Measurements from ENCODE around the gene DZIP3. TPM values are rescaled to one million over a fixed set of nuclear protein-coding genes. Genes with fewer than 3 reads are reported as not detected.
"Not testable (repeated sequence)": the region's sequence is repeated elsewhere in the genome, so short reads cannot be mapped to it uniquely, and the experiment has no call there.

Gene DZIP3
- total and polyA plus RNA-seq, 2 experiments from 2014 or later, result 5.4 to 6.5 TPM

DNA sequence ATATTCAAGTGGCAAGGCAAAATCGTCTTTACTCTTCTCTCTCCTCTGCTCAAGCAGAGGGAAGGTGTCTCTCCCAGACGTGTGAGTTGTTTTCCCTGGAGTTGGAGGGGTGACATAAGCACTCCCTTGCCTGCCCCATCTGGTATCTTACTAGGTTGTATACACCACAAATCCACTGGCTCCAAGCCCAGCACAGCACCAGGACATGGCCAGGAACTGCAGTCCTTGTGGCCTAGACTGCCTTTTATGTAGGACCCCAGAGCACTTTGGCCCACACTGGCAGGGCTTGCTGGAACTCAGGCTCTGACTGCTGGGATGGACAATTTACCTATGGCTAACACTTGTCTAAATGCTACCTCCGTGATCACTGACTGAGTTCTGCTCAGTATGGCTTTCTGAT is 34.0 kb downstream of the DZIP3 start:
- WGBS, 2 experiments (ENCODE audit: low coverage in 1 of 2, low lambda C conversion rate in 2 of 2, missing lambda C conversion rate in 2 of 2), result 58 to 59% methylated on average over 3 of the region's 3 CpGs
- no peaks in the 10 kb centered on the region for H3K9me2 ChIP-seq (ENCODE audit: insufficient read depth)
- TF ChIP-seq EZH2phosphoT487 (IDR thresholded peaks at IDR 0.05; ENCODE audit: insufficient read depth, low read depth), result no peak
- no peak for TF ChIP-seq EZH2 (IDR thresholded peaks at IDR 0.05; ENCODE audit: insufficient read depth, poor library complexity, severe bottlenecking)
- H3F3A ChIP-seq (ENCODE audit: insufficient read depth), result no peaks in the 10 kb centered on the region
- H3K27me3 ChIP-seq (replicated peaks; ENCODE audit: insufficient read depth), result no peaks in the 10 kb centered on the region
- H2AFZ ChIP-seq, result no peak overlapping the region
- no peaks in the 10 kb centered on the region for H3K36me3 ChIP-seq (ENCODE audit: low read depth)
- H3K4me3 ChIP-seq, result no peak overlapping the region
- no peak overlapping the region for H3K27ac ChIP-seq
- H3K4me1 ChIP-seq (ENCODE audit: insufficient read depth), result no peaks in the 10 kb centered on the region
- DNase-seq, result no peak
- no peaks in the 10 kb centered on the region for H3K79me2 ChIP-seq (ENCODE audit: insufficient read depth)
- in situ Hi-C loops (cut with MboI), result no loop called here
- H4K20me1 ChIP-seq (ENCODE audit: insufficient read depth), result no peaks in the 10 kb centered on the region
- no peak overlapping the region for H3K4me2 ChIP-seq (ENCODE audit: unreplicated experiment)
- H3K9ac ChIP-seq, result no peak overlapping the region
- H3K9me3 ChIP-seq (ENCODE audit: low read depth), result no peaks in the 10 kb centered on the region

DNA sequence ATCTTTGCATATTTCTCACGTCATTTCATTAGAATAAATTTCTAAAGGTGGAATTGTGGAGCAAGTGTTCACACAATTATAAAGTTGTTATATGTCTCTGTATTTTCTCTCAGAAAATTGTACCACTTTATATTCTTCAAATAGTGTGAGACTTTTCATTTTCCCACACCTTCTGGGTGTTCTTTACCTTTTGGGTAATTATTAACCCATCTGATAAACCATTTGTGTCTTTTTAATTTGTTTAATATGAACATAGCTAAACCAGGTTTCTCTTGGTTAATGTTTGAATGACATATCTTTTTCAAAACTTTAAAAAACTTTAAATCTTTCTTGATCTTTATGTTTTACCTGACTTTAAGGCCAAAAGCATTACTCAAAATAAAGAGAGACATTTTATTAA is 40.5 kb downstream of the DZIP3 start:
- 84 to 89% methylated on average over 1 of the region's 1 CpG for WGBS, 2 experiments (ENCODE audit: low coverage in 1 of 2, low lambda C conversion rate in 2 of 2, missing lambda C conversion rate in 2 of 2)
- H3K27me3 ChIP-seq (replicated peaks; ENCODE audit: insufficient read depth), result no peaks in the 10 kb centered on the region
- no peaks in the 10 kb centered on the region for H3K79me2 ChIP-seq (ENCODE audit: insufficient read depth)
- H2AFZ ChIP-seq, result no peak overlapping the region
- TF ChIP-seq EZH2 (IDR thresholded peaks at IDR 0.05; ENCODE audit: insufficient read depth, poor library complexity, severe bottlenecking) (no peak), EZH2phosphoT487 (IDR thresholded peaks at IDR 0.05; ENCODE audit: insufficient read depth, low read depth) (no peak)
- no peak overlapping the region for H3K9ac ChIP-seq
- H3F3A ChIP-seq (ENCODE audit: insufficient read depth), result no peaks in the 10 kb centered on the region
- no peak for DNase-seq
- no peaks in the 10 kb centered on the region for H3K36me3 ChIP-seq (ENCODE audit: low read depth)
- H3K27ac ChIP-seq, result no peak overlapping the region
- H3K4me3 ChIP-seq, result no peak overlapping the region
- in situ Hi-C loops (cut with MboI), result no loop called here
- no peak overlapping the region for H3K4me2 ChIP-seq (ENCODE audit: unreplicated experiment)
- no peaks in the 10 kb centered on the region for H3K4me1 ChIP-seq (ENCODE audit: insufficient read depth)
- H3K9me3 ChIP-seq (ENCODE audit: low read depth), result no peaks in the 10 kb centered on the region
- no peaks in the 10 kb centered on the region for H4K20me1 ChIP-seq (ENCODE audit: insufficient read depth)
- no peaks in the 10 kb centered on the region for H3K9me2 ChIP-seq (ENCODE audit: insufficient read depth)

DNA sequence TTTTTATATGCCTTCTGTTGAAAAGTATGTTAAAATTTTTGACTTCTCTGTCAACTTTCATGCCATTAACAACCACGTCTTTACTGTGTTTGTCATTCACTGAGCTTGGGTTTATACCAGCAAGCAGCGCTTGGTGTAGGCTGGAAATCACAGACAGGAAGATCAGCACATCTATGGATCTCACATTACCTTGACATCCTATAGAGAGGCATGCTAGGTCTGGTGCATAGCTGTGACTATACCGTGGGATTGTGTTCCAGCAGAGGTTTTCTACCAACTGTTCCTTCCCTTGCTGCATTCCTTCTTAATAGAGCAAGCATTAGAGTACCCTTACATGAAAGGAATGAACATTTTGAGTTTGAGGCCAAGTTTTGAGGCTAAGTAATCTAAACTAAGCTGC is 53.0 kb downstream of the DZIP3 start:
- H3F3A ChIP-seq (ENCODE audit: insufficient read depth), result no peaks in the 10 kb centered on the region
- H3K4me1 ChIP-seq (ENCODE audit: insufficient read depth), result no peaks in the 10 kb centered on the region
- TF ChIP-seq EZH2phosphoT487 (IDR thresholded peaks at IDR 0.05; ENCODE audit: insufficient read depth, low read depth) (no peak), EZH2 (IDR thresholded peaks at IDR 0.05; ENCODE audit: insufficient read depth, poor library complexity, severe bottlenecking) (no peak)
- no peak overlapping the region for H3K4me2 ChIP-seq (ENCODE audit: unreplicated experiment)
- no peak overlapping the region for H3K9ac ChIP-seq
- no peaks in the 10 kb centered on the region for H3K9me3 ChIP-seq (ENCODE audit: low read depth)
- in situ Hi-C loops (cut with MboI), result no loop called here
- no peaks in the 10 kb centered on the region for H3K79me2 ChIP-seq (ENCODE audit: insufficient read depth)
- no peaks in the 10 kb centered on the region for H3K9me2 ChIP-seq (ENCODE audit: insufficient read depth)
- DNase-seq, result no peak
- 94% methylated on average over 3 of the region's 3 CpGs for WGBS, 2 experiments (ENCODE audit: low coverage in 1 of 2, low lambda C conversion rate in 2 of 2, missing lambda C conversion rate in 2 of 2)
- H3K27me3 ChIP-seq (replicated peaks; ENCODE audit: insufficient read depth), result no peaks in the 10 kb centered on the region
- no peak overlapping the region for H3K4me3 ChIP-seq
- no peak overlapping the region for H2AFZ ChIP-seq
- H3K27ac ChIP-seq, result no peak overlapping the region
- H4K20me1 ChIP-seq (ENCODE audit: insufficient read depth), result no peaks in the 10 kb centered on the region
- no peaks in the 10 kb centered on the region for H3K36me3 ChIP-seq (ENCODE audit: low read depth)

DNA sequence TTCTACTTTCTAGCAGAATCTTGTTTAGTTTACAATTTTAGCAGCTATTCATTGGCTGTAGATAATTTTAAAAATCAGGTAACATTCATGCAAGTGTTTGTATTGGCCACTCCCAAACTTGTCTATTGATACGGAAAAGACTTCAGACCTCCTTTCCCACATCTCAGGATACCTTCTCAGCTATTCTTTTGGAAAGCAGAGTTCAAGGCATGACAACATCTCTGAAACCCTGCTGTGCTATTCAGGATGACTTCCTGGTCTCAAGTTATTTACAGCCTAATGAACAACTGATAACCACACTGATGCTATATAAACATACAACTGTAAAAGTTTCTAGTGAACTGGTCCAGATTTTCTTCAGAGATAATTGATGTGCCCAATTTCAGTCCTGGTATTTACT is 55.8 kb downstream of the DZIP3 start:
- Histone ChIP-seq H3K9me2 (ENCODE audit: insufficient read depth) (no peaks in the 10 kb centered on the region), H4K20me1 (ENCODE audit: insufficient read depth) (no peaks in the 10 kb centered on the region), H3K27ac (no peak overlapping the region), H3F3A (ENCODE audit: insufficient read depth) (no peaks in the 10 kb centered on the region), H3K9me3 (ENCODE audit: low read depth) (no peaks in the 10 kb centered on the region), H3K9ac (no peak overlapping the region), H3K4me2 (ENCODE audit: unreplicated experiment) (no peak overlapping the region), H3K79me2 (ENCODE audit: insufficient read depth) (no peaks in the 10 kb centered on the region), H3K4me3 (no peak overlapping the region), H3K27me3 (replicated peaks; ENCODE audit: insufficient read depth) (no peaks in the 10 kb centered on the region), H3K4me1 (ENCODE audit: insufficient read depth) (no peaks in the 10 kb centered on the region), H3K36me3 (ENCODE audit: low read depth) (peaks cover 8% of the 10 kb centered on the region; the same call in 1 of the 2 replicates), H2AFZ (no peak overlapping the region)
- no peak for DNase-seq
- WGBS, 2 experiments (ENCODE audit: low coverage in 1 of 2, low lambda C conversion rate in 2 of 2, missing lambda C conversion rate in 2 of 2), result 70 to 76% methylated on average over 1 of the region's 1 CpG
- in situ Hi-C loops (cut with MboI), result no loop called here
- TF ChIP-seq EZH2 (IDR thresholded peaks at IDR 0.05; ENCODE audit: insufficient read depth, poor library complexity, severe bottlenecking) (no peak), EZH2phosphoT487 (IDR thresholded peaks at IDR 0.05; ENCODE audit: insufficient read depth, low read depth) (no peak)

DNA sequence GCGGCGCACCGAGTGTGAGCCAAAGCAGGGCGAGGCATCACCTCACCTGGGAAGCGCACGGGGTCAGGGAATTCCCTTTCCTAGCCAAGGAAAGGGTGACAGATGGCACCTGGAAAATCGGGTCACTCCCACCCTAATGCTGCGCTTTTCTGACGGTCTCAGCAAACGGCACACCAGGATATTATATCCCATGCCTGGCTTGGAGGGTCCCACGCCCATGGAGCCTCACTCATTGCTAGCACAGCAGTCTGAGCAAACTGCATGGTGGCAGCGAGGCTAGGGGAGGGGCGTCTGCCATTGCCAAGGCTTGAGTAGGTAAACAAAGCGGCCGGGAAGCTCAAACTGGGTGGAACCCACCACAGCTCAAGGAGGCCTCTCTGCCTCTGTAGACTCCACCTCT is 66.1 kb downstream of the DZIP3 start:
- H3K36me3 ChIP-seq (ENCODE audit: low read depth); H2AFZ ChIP-seq; H3K4me3 ChIP-seq; H3F3A ChIP-seq (ENCODE audit: insufficient read depth); H3K9me3 ChIP-seq (ENCODE audit: low read depth); DNase-seq; H3K9ac ChIP-seq; H4K20me1 ChIP-seq (ENCODE audit: insufficient read depth); H3K9me2 ChIP-seq (ENCODE audit: insufficient read depth); H3K4me2 ChIP-seq (ENCODE audit: unreplicated experiment); in situ Hi-C loops (cut with MboI); H3K27ac ChIP-seq; H3K79me2 ChIP-seq (ENCODE audit: insufficient read depth); H3K4me1 ChIP-seq (ENCODE audit: insufficient read depth); H3K27me3 ChIP-seq (replicated peaks; ENCODE audit: insufficient read depth): not testable (repeated sequence)
- 91 to 93% methylated on average over 15 of the region's 15 CpGs for WGBS, 2 experiments (ENCODE audit: low coverage in 1 of 2, low lambda C conversion rate in 2 of 2, missing lambda C conversion rate in 2 of 2)

Data from GM23248 (cell line).